ENCODE measurements around the gene MBD3L2B. TPM values are rescaled to one million over a fixed set of nuclear protein-coding genes. Genes with fewer than 3 reads are reported as not detected.

MBD3L2B gene
- total RNA-seq, 1 donor from 2014 or later: not detected

DNA sequence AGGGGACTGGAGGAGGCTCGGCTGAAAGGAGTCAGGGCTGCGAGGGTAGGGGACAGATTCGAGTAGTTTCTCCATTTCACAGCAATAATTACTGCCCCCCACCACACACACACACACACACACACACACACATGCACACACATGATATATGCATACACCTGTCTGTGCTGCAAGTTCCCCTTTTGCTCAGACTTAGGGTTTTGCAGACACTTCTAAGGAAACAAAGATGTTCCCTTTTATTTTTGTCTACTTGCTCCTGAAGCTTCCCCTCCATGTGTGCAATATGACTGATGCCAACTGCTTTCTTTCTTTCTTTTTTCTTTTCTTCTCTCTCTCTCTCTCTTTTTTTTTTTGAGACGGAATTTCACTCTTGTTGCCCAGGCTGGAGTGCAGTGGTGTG lies 13.4 kb downstream of the MBD3L2B start:
- Mint-ChIP-seq H3K9me3 (ENCODE audit: low read depth) (no peaks in the 10 kb centered on the region), H3K27ac (ENCODE audit: unreplicated experiment) (no peak overlapping the region), H3K4me3 (ENCODE audit: unreplicated experiment) (no peak overlapping the region), H3K36me3 (ENCODE audit: low read depth) (no peaks in the 10 kb centered on the region), H3K27me3 (ENCODE audit: low read depth) (peaks cover 2% of the 10 kb centered on the region), H3K4me1 (ENCODE audit: low read depth) (no peaks in the 10 kb centered on the region)
- no peak for DNase-seq (ENCODE audit: low spot score)
- TF ChIP-seq CTCF (IDR thresholded peaks at IDR 0.05): no peak

DNA sequence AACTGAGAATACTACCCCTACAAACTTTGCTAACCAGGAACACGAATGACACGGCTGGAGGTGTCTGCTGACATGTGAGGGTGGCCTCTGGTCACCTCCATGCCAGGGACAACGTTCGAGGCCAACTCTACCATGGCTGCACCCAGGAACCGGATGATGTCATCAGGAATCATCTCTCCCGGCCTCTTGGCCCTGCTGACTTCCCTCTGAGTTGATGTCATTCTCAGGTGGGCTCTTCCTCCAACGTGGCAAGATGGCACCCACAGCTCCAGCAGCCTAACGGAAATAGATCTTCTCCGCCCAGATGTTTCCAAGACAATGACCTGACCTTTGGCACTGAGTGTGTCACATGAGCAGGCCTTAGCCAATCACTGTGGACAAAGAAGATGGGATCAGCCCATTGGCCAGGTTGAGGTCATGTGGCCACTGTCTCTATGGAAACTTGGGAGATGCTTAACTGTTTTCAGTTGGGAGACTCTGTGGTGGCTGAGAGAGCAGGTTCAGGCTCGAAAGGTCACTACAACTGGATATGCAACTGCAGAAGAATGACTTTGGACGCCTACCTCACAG lies 15.0 kb downstream of the MBD3L2B start:
- no peak for TF ChIP-seq CTCF (IDR thresholded peaks at IDR 0.05)
- Mint-ChIP-seq H3K4me1 (ENCODE audit: low read depth) (no peaks in the 10 kb centered on the region), H3K27me3 (ENCODE audit: low read depth) (peaks cover 3% of the 10 kb centered on the region), H3K4me3 (ENCODE audit: unreplicated experiment) (no peak overlapping the region), H3K9me3 (ENCODE audit: low read depth) (no peaks in the 10 kb centered on the region), H3K36me3 (ENCODE audit: low read depth) (no peaks in the 10 kb centered on the region), H3K27ac (ENCODE audit: unreplicated experiment) (no peak overlapping the region)
- no peak for DNase-seq (ENCODE audit: low spot score)

DNA sequence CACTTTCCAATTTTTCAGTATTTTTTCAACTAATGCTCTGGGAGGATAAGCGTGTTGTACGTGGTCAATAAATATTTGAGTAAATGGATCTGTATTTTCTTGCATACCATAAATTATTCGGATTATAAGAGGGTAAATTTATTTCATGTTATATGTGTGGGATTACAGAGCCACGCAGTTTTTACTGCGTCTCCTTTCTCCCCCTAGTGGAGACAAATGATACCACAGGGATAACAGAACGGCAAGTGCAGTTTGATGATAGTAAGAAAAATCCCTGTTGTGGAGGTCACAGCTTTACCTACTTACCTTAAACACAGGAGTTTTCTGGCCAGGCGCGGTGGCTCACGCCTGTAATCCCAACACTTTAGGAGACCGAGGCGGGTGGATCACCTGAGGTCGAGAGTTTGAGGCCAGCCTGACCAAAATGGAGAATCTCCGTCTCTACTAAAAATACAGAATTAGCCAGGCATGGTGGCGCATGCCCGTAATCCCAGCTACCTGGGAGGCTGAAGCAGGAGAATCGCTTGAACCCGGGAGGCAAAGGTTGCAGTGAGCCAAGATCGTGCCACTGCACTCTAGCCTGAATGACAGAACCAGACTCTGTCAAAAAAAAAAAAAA lies 16.8 kb downstream of the MBD3L2B start:
- H3K27me3 Mint-ChIP-seq (ENCODE audit: low read depth): peaks cover 8% of the 10 kb centered on the region
- H3K4me1 Mint-ChIP-seq (ENCODE audit: low read depth): no peaks in the 10 kb centered on the region
- no peak for DNase-seq (ENCODE audit: low spot score)
- no peaks in the 10 kb centered on the region for H3K9me3 Mint-ChIP-seq (ENCODE audit: low read depth)
- peak; percentile 88 for TF ChIP-seq CTCF (IDR thresholded peaks at IDR 0.05)
- H3K36me3 Mint-ChIP-seq (ENCODE audit: low read depth): no peaks in the 10 kb centered on the region
- no peak overlapping the region for H3K4me3 Mint-ChIP-seq (ENCODE audit: unreplicated experiment)
- H3K27ac Mint-ChIP-seq (ENCODE audit: unreplicated experiment): no peak overlapping the region

GRCh38 chr19:7000816-7001215 lies 20.4 kb downstream of the MBD3L2B start:
- Mint-ChIP-seq H3K27me3 (ENCODE audit: low read depth) (peaks cover 8% of the 10 kb centered on the region), H3K36me3 (ENCODE audit: low read depth) (no peaks in the 10 kb centered on the region), H3K27ac (ENCODE audit: unreplicated experiment) (no peak overlapping the region), H3K4me1 (ENCODE audit: low read depth) (no peaks in the 10 kb centered on the region), H3K9me3 (ENCODE audit: low read depth) (peaks cover 1% of the 10 kb centered on the region), H3K4me3 (ENCODE audit: unreplicated experiment) (no peak overlapping the region)
- DNase-seq (ENCODE audit: low spot score): no peak
- TF ChIP-seq CTCF (IDR thresholded peaks at IDR 0.05): no peak

DNA sequence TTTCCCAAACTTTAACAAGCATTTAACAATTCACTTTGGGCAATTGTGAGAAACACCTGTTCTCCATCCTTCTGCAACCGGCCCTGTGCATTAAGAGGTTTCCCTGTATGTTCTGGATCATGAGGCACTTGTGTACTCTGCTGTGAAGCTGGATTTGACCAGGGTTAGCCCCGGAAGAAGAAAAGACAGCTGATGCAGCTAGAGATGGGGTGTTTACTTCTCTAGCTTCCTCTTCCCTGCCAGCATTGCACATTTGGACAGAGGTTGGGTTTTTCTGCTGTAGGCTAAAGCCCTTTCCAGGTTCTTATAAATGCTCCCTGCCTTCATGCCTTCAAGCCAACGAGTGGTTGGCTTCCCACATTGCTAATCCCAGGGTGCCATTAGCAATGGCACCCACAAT lies 20.9 kb downstream of the MBD3L2B start:
- no peak overlapping the region for H3K27ac Mint-ChIP-seq (ENCODE audit: unreplicated experiment)
- no peak for TF ChIP-seq CTCF (IDR thresholded peaks at IDR 0.05)
- H3K27me3 Mint-ChIP-seq (ENCODE audit: low read depth): peaks cover 8% of the 10 kb centered on the region
- no peaks in the 10 kb centered on the region for H3K4me1 Mint-ChIP-seq (ENCODE audit: low read depth)
- H3K4me3 Mint-ChIP-seq (ENCODE audit: unreplicated experiment): no peak overlapping the region
- no peaks in the 10 kb centered on the region for H3K36me3 Mint-ChIP-seq (ENCODE audit: low read depth)
- H3K9me3 Mint-ChIP-seq (ENCODE audit: low read depth): peaks cover 6% of the 10 kb centered on the region
- DNase-seq (ENCODE audit: low spot score): no peak

Data from chondrocyte (in vitro differentiated cells).